HG03108 (cell line): ENCODE results near the gene SSC5D.

ENCODE experiments used
- ATAC-seq: cut with Tn5 transposase; IDR thresholded peaks from one replicate; pipeline ENCODE4 v1.9.1; 2021; ENCODE audit warnings: moderate library complexity; ENCODE audit not compliant: unreplicated experiment

The SSC5D gene

GRCh38 chr19:55454787-55455243 is 33.4 kb upstream of the SSC5D start:
- ATAC-seq = no peak

GRCh38 chr19:55455576-55456235 is 32.5 kb upstream of the SSC5D start:
- ATAC-seq = no peak

GRCh38 chr19:55456347-55456746 is 31.9 kb upstream of the SSC5D start:
- ATAC-seq = no peak

GRCh38 chr19:55457683-55458457 is 30.4 kb upstream of the SSC5D start:
- no peak for ATAC-seq

- no peak for ATAC-seq
Measured at GRCh38 chr19:55459551-55459949, 28.7 kb upstream of the SSC5D start.

GRCh38 chr19:55459950-55460657 is 28.1 kb upstream of the SSC5D start:
- ATAC-seq = no peak

- no peak for ATAC-seq
Measured at GRCh38 chr19:55460670-55461258, 27.5 kb upstream of the SSC5D start.

GRCh38 chr19:55461259-55461973 is 26.8 kb upstream of the SSC5D start, which contains the start of gene ISOC2:
Gene ISOC2 (minus strand): TSS chr19:55461642. CDS start chr19:55456486, 5,156 bp downstream.
- ATAC-seq = peak; percentile 86

- no peak for ATAC-seq
Measured at GRCh38 chr19:55461974-55462626, 26.1 kb upstream of the SSC5D start.

- ATAC-seq = no peak
Measured at GRCh38 chr19:55462722-55463121, 25.5 kb upstream of the SSC5D start.

- no peak for ATAC-seq
Measured at GRCh38 chr19:55463583-55464031, 24.6 kb upstream of the SSC5D start.

- ATAC-seq = no peak
Measured at GRCh38 chr19:55464039-55464661, 24.1 kb upstream of the SSC5D start.

GRCh38 chr19:55464662-55465054 is 23.6 kb upstream of the SSC5D start, which contains the start of gene C19orf85:
Gene C19orf85 (minus strand): TSS chr19:55464751. CDS start chr19:55464554, 197 bp downstream.
- ATAC-seq = no peak

GRCh38 chr19:55465460-55466240 is 22.6 kb upstream of the SSC5D start:
- no peak for ATAC-seq

- ATAC-seq = no peak
Measured at GRCh38 chr19:55466241-55466614, 22.0 kb upstream of the SSC5D start.

- ATAC-seq = no peak
Measured at GRCh38 chr19:55467236-55468053, 20.8 kb upstream of the SSC5D start.

- no peak for ATAC-seq
Measured at GRCh38 chr19:55468054-55468393, 20.2 kb upstream of the SSC5D start.

- ATAC-seq = no peak
Measured at GRCh38 chr19:55471266-55471665, 17.0 kb upstream of the SSC5D start.
